GM13976 (cell line): ENCODE results near the gene AIP.

Experiments
- DNase-seq: peaks from one replicate; pipeline ENCODE4 v3.0.0; 2012; ENCODE audit warnings: low spot score
- in situ Hi-C: fragments of 300-500 bp; cut with MboI; formaldehyde crosslinking; loops from one replicate; pipeline ENCODE4 v1.12.0; 2022; ENCODE audit warnings: low sequenced_read_pairs, mixed read lengths, inconsistent platforms; ENCODE audit not compliant: unreplicated experiment
- TF ChIP-seq, protein P1 (sequence below): IDR thresholded peaks from 2 replicates; pipeline ENCODE4 v1.5.1; 2012; ENCODE audit warnings: borderline replicate concordance, mild to moderate bottlenecking; ENCODE audit not compliant: insufficient read depth; ENCODE audit errors: extremely low read depth, missing control alignments, control extremely low read depth

AIP gene

GRCh38 chr11:67534070-67534679 lies 51.3 kb downstream of the AIP start:
- TF ChIP-seq, protein P1, sequence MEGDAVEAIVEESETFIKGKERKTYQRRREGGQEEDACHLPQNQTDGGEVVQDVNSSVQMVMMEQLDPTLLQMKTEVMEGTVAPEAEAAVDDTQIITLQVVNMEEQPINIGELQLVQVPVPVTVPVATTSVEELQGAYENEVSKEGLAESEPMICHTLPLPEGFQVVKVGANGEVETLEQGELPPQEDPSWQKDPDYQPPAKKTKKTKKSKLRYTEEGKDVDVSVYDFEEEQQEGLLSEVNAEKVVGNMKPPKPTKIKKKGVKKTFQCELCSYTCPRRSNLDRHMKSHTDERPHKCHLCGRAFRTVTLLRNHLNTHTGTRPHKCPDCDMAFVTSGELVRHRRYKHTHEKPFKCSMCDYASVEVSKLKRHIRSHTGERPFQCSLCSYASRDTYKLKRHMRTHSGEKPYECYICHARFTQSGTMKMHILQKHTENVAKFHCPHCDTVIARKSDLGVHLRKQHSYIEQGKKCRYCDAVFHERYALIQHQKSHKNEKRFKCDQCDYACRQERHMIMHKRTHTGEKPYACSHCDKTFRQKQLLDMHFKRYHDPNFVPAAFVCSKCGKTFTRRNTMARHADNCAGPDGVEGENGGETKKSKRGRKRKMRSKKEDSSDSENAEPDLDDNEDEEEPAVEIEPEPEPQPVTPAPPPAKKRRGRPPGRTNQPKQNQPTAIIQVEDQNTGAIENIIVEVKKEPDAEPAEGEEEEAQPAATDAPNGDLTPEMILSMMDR, result no peak
- in situ Hi-C loops, result no loop called here
- DNase-seq, result no peak

DNA sequence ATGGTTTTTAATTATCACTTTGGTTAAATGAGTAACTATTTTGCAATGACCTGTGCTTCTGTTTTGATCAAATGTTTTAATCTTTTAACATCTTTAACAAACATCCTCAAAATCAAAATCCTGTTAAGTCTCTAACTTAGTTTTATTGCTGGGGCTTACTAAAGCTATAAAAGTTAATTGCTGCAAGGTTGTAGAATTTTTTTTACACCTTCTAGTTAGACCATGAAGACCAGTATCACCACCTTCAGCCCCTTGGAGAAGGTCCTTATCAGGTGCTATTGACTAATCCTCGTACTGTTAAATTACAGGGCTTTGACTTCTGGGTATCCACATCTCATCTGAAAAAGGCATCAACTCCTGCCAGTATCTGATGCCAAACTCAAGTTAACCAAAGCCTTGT lies 52.7 kb downstream of the AIP start:
- no peak for DNase-seq
- in situ Hi-C loops, result no loop called here
- TF ChIP-seq, protein P1, result no peak

DNA sequence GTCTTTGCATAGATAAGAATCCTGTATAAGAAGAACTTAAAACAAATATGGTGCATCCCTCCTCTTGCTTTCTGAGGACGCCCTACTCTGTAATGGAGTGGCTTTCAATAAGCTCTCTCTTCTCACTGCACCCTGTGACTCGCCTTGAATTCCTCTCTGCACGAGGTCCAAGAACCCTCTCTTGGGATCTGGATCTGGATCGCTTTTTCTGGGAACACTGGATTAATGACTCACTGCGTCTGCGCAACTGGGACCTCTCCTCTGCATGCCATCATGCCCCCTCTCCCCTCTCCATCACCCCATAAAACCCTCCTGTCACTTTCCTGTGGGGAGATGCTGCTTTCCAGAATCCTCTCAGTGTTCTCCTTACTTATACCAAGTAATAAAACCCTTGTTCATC lies 55.5 kb downstream of the AIP start:
- TF ChIP-seq, protein P1, result no peak
- in situ Hi-C loops, result no loop called here
- DNase-seq, result no peak

- in situ Hi-C loops, result no loop called here
- TF ChIP-seq, protein P1, result no peak
- no peak for DNase-seq
These were observed 56.1 kb downstream of the AIP start for GRCh38 chr11:67538823-67539505.

GRCh38 chr11:67539550-67539949 lies 56.7 kb downstream of the AIP start:
- TF ChIP-seq, protein P1, result no peak
- in situ Hi-C loops, result no loop called here
- DNase-seq, result no peak
